ENCODE measurements around the gene NAB2.
A peak's percentile ranks its signal among the peaks of the same experiment; 100 is the strongest.

Gene NAB2

DNA sequence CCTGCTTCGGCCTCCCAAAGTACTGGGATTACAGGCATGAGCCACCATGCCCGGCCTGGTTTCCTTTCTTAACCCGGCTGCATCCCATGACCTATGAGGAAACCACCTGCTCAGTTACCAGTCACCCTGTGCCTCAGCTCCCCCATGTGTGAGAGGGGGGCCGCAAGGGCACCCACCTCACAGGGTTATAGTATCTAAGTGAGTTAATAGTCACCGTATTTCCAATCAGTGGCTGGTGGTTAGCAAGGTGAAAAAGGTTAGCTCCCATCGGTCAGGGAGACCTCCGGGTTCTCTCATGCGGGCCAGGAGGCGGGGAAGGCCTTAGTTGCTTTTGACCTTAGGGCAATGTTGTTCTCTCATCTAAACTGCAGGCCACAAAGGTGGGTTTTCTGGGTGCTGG, 46.0 kb downstream of the NAB2 start:
- DNase-seq (ENCODE audit: low read depth) = no peak

DNA sequence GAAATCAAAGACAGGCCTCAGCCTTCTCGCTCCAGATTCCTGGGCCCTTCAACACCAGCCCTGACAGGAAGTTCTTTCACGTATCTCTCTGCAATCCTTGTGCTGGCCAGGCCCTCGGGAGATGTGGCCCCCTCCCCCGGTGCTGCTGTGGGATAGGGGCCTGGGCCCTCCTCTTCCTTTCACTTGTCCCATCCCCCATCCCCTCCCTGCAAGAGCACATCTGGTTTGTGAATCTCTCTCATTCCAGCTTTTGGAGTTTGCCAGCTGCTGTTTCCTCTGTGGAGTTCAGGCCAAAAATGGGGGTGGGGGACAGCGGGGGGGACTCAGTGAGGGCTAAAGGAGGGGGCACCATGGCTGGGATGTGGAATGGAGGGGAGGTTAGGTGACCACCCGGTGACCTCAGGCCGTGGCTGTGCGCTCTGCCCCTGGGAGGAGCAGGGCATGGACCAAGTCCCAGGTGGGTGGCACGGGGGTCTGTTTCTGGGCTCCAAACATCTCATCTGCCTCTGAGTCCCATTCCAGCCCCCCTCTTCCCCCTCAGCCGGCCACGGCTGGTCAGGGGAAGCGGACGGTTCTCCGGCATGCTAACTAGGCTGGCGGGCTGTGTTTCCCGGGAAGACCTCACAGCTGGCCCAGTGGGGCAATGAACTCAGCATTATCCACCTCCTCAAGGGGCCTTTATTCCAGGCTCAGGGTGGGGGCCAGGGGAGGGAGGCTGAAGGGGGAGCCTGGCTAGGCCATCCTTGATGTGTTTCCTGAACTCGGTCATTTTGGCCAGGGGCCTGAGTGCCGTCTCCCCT, 46.8 kb downstream of the NAB2 start:
- DNase-seq (ENCODE audit: low read depth) = peak; percentile 80

DNA sequence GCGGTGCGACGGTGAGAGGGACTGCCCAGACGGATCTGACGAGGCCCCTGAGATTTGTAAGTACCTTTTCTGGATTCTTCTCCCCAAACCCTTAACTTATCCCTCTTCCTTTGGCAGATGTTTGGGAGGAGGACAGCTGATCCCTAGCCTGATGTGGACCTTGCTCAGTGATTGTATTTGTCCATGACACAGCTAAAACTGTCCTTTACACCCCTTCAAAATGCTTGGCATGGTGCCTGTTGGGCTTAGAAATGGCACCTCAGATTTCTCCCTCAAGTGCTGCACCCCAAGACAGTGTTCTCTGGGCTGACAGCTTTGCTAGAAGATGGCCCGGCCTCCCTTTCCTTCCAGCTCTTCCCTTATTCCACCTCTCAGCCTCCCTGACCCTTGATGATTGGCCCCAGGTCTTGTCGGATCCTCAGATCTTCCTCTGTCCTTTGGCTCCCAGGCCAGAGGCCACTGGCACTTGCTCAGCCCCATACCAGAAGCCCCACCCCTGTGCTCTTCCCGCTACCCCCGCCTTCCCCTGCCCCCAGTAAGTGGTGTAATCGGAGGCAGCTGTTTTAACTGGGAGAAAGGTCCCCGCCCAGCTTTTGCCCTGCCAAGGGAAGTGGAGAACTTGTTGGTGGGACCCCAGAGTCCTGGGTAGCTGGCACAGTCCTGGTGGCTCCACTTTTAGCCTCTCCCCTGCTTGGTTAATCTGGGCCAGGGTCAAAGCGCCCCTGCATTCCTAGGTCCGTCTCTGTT, 49.8 kb downstream of the NAB2 start:
- no peak for DNase-seq (ENCODE audit: low read depth)

DNA sequence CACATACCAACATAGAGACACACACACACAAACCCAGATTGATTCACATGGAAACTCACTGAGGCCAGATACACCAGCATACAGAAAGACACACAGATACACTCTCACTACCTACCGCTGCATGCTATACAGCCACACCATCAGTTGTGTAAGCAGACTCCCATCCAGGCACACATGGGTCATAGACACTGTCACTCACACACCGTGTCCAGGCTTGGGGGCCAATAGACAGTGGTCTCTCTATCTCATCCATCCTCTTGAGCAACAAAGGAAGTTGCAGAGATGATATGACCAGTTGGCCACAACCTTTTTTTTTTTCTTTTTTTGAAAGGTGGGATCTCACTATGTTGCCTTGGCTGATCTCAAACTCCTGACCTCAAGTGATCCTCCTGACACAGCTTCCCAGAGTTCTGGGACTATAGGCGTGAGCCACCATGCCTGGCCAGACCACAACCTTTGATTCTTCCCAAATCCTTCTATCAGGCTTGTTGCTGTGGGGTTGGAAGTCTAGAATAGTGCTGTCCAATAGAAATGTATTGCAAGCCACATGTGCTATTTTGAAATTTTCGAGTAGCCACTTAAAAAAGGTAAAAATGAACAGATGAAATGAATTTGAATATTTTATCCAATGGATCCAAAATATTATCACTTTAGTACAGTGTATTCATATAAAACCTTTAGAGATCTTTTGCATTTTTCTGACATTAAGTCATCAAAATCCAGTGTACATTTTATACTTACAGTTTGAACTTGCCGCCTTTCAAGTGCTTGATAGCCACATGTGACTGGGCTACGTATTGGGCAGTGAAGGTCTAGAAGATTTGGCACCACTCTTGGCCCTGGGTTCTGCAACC, 51.1 kb downstream of the NAB2 start:
- no peak for DNase-seq (ENCODE audit: low read depth)

DNA sequence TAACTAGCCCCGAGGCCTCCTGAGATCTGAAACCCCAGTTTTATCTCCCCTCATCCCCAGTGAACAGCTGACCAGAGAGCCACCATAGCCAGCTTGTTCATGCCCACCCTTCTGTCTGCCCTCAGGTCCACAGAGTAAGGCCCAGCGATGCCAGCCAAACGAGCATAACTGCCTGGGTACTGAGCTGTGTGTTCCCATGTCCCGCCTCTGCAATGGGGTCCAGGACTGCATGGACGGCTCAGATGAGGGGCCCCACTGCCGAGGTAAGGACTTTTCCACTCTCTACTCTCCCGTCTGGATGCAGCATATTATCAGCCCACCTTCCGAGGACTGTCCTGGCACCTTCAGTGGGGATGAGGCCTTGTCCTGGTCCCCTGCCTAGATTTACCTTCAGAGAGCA, 52.3 kb downstream of the NAB2 start:
- DNase-seq (ENCODE audit: low read depth) = no peak

DNA sequence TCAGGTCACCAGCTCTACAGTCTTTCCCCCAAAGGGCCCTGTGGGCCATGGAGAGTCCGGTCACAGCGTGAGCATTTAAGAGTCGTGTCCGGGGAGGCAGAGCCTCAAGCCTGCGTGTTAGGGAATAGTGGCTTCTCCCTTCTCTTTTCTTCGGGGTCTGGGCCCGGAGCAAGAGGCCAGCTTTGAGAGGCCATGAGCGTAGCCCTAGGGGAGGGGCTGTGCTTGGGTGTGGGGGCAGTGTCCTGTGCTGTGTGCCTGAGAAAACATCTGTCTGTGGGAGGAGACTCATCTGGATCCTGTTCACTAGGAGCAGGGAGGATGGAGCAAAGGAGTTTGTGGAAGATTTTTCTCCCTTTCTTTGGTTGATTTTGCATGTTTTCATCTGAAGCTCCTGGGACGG, 53.2 kb downstream of the NAB2 start:
- no peak for DNase-seq (ENCODE audit: low read depth)

DNA sequence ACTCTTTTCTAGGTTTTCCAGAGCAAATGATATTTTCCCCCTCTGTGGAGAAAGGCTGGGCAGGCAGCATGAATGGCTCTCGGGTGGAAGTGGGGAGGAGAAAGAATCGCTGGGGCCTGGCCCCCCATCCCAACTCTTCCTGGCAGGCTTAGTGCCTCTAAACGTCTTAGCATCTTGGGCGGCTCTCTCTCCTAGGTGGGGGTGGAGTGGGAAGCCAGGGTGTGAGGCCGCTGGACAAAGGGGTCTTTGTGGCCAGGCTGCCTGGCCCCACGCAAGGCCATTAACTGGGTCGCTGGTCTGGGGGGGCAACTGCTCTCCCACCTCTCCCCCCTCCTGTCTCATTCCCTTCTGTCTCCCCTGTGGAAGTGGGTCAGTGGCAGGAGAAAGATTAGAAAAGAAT, 53.8 kb downstream of the NAB2 start:
- no peak for DNase-seq (ENCODE audit: low read depth)

DNA sequence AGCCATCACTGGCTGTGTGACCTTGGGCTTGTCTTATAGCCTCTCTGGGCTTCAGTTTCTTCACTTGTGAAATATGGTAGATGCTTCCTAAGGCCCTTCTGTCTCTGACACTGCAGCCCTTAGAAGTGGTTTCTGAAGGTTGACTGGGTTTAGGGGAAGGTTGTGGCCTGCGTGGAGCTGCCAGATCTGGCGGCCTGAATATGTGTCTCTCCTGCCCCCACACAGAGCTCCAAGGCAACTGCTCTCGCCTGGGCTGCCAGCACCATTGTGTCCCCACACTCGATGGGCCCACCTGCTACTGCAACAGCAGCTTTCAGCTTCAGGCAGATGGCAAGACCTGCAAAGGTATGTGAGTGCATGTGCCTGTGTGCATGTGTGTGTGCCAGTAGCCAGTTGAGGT, 54.5 kb downstream of the NAB2 start:
- DNase-seq (ENCODE audit: low read depth) = no peak

All from fibroblast of the conjunctiva (primary cell).